ENCODE measurements around the gene SART3.
"Not testable (repeated sequence)": the region's sequence is repeated elsewhere in the genome, so short reads cannot be mapped to it uniquely, and the experiment has no call there.

The SART3 gene

GRCh38 chr12:108519558-108519957, 41.4 kb downstream of the SART3 start:
- no peak for DNase-seq

DNA sequence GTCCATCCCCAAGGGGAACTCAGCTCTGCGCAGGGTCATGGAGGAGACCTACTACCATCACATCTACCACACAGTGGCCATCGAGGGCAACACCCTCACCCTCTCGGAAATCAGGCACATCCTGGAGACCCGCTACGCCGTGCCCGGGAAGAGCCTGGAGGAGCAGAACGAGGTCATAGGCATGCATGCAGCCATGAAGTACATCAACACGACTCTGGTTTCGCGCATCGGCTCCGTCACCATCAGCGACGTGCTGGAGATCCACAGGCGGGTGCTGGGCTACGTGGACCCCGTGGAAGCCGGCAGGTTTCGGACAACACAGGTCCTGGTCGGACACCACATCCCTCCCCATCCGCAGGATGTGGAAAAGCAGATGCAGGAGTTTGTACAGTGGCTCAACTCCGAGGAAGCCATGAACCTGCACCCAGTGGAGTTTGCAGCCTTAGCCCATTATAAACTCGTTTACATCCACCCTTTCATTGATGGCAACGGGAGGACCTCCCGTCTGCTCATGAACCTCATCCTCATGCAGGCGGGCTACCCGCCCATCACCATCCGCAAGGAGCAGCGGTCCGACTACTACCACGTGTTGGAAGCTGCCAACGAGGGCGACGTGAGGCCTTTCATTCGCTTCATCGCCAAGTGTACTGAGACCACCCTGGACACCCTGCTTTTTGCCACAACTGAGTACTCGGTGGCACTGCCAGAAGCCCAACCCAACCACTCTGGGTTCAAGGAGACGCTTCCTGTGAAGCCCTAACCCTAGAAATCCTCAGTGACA, 42.1 kb downstream of the SART3 start:
- no peak for DNase-seq

GRCh38 chr12:108518101-108518715, 42.8 kb downstream of the SART3 start:
- no peak for DNase-seq

DNA sequence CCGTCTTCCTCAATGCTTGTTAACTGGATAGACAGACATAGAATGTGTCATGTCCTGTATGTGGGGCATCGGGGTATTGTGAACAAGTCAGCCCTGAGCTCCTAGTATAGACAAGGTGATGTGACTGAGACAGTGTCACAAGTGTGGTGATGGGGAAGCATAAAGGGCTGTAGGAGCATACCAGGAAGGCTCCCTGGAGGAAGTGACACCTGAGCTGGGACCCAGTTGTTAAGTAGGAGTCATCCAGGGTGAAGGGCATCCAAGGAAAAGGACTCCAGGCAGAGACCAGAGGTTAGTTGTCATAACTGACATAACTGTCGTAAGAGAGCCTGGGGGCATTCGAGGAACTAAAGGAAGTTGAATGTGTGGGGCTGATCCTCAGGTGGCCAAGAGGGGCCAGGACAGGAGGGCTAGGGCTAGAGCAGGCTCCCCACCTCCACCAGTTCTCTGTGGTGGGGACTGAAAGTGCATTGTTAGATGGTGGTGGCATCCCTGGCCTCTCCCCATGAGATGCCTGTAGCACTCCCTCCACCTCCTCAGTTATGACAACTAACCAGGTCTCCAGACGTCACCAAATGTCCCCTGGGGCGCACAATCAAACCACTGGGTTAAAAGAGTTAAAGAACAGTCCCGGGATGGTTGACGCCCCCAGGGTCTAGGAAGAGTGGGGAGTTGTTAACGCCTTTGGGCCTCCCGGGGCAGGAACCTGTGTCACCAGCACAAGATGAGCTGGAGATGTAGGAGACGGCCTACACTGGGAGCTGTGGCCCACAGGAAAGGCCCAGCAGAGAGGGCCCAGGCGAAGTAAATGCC, 43.5 kb downstream of the SART3 start:
- DNase-seq: no peak

DNA sequence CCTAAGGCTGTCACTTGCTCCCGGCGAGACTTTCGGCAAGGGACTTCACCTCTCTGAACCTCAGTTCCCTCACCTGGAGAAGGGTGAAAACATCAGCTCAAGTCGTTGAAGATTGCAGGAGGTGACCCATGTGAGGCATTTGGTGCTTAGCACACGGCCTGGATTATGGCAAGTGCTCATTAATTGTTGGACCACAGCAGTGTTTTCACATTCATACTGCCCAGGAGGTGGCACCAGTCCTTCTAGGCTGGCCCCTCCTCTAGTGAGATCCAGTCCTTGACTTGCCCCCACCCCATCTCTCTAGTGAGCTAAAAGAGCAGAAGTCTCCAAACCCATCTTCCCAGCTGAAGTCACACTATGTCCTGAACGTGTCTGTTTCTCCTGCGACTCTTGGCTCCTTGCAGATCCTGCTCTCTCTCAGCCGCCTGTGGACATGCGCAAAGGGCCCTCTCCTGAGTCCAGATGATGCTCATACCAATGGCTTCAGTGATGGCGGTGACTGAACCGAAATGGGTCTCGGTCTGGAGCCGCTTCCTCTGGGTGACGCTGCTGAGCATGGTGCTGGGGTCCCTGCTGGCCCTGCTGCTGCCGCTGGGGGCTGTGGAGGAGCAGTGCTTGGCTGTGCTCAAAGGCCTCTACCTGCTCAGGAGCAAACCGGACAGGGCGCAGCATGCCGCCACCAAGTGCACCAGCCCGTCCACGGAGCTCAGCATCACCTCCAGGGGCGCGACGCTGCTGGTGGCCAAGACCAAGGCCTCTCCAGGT, 44.3 kb downstream of the SART3 start:
- no peak for DNase-seq

DNA sequence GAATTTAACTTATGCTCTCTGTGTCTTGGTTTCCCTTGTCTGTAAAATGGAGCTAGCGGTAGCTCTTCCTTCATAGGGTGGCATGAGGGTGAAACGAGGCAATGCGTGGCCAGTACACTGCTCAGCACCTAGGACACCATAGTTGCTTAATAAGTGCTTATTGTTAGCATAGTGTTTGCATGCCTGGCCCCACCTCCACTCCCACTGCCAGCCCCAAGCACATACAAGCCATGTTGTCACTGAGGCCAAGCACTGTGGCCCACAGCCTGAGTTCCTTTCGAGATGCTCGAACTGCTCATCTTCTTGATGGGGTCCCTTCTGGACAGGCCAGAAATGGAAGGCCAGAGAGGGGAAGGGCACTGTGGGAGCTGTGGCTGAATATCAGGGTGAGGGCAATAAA, 45.1 kb downstream of the SART3 start:
- no peak for DNase-seq

DNA sequence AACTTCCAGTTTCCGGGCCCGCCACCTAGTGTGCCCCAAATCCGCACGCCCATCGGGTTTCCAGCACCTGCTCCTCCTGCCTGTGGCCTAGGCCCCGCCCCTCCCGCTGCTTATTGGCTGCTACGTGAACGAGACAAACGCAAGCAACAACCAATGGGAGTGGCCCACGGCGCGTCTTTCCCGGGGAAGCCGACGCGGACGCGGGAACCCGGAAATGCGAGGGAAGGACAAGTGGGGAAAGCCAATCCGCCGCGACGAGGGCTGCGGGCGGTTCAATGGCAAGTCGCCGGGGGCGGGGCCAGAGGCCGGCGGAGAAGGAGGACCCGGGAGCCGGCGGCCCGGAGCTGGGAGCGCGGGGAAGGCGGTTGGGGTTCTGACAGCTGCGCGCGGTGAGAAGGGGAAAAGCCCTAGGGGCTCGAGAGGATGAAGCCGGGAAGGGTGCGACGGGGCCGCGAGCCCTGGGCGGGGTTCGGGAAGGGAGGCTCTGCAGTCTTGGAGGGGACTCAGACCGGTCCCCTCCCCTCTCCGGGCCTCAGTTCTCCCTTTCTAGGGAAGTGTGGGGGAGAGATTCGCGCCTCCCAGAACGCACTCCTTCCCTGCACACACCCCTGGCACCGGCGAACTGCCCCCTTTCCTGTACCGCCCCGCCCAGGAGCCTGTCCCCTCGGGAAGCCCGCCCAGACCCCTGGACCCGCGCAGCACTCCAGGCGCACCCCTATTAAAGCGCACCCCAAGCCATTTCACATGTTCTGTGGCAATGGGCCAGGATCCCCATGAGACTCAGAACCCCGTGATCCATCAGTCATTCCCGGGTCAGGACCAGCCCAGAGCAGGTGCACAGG, 45.8 kb downstream of the SART3 start, which contains the start of gene FICD:
FICD (plus strand) TSS at position 305 of the 842 bp plus-strand sequence. CDS start 1,696 bp downstream, outside the sequence.
- peak; percentile 100 for DNase-seq

- no peak for DNase-seq
Observed at GRCh38 chr12:108514468-108514972, 46.5 kb downstream of the SART3 start.

DNA sequence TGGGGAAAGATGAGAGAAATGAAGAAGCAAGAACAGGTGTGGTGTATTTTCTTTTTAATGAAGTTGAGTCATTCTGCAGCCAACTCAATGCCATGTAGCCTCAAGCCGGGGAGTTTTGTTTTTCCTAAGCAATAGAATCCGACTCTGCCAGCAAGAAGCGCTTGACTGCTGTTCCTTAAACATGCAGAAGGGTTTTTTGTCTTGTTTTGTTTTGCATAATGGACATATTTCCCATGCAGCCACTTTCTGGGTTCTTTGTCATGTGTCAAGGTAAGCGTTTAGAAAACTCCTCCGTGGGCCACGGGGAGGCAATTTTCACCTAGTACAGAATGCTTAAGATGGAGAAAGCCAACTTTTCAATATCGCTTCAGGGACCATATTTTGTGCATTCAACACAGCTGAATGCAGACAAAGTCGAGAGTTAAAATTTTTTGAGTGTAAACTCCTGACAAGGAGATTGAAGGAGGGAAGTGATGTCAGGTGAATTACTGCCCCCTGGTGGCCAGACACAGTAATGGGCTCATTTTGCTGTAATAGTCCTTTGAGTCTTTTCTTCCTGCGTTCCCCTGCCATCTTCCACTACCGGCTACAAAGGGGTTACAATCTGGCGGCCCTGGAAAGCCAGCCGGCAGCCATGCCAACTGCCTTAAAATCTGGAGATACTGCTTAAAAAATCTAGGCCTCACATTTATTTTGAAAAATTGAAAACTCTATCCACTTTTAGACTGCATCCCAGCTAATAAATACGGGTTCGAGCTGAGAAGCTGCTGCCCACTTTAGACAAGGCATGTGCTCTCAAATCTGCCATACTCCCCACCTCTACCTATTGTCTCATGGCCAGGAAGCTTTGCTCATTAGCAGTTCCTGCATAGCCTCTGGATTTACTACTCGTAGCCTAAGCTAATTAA, 49.1 kb downstream of the SART3 start:
- peak; percentile 80 to 84 for DNase-seq

GRCh38 chr12:108510836-108511235, 50.1 kb downstream of the SART3 start:
- no peak for DNase-seq

DNA sequence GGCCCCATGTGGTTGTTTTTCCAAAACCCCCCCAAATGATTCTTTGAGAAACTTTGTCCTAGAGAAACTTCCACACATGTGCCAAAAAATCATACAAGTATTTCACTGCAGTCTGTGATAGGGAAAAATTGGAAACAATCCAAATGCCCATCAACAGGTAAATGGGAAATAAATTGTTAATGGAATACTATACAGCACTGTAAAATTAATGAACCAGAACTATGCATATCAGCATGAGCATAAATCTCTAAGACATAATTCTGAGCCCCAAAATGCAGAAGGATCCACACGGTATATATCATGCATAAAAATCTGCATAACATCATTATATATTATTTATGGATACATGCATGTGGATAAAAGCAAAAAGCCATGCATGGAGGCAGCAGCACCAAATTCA, 51.2 kb downstream of the SART3 start:
- DNase-seq: no peak

DNA sequence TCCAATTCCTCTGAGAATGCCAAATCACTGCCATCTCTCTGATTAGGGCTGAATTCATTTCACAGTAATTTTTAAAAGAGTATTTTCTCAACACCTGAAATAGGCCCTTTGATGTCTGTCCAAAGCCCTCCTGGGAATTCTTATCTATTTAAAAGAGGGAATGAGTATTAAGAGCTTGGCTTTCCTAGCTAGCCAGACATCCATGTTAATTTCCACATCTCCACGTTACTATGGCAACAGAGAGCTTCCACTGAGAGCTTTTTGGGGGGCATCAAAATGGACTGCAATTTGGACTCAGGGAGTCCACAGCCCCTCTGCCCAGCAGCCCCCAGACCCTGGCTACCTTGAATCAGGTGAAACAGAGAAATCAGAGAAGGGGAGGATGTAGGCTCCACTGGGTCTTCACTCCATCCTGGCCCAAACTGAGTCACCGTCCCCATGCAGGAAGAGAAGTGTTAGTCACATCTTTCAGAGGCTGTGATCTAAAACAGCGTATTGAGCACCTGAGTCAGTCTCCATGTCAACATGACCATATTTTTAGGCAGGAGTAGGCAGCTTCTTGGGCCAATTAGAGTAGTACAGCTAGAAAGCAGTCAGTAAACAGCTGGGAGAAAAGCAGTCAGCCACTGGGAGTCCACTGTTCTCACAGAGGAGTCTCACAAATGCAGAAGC, 52.9 kb downstream of the SART3 start:
- no peak for DNase-seq

GRCh38 chr12:108505129-108505528, 55.8 kb downstream of the SART3 start:
- DNase-seq: no peak

- no peak for DNase-seq
Observed at GRCh38 chr12:108502922-108503321, 58.1 kb downstream of the SART3 start.

DNA sequence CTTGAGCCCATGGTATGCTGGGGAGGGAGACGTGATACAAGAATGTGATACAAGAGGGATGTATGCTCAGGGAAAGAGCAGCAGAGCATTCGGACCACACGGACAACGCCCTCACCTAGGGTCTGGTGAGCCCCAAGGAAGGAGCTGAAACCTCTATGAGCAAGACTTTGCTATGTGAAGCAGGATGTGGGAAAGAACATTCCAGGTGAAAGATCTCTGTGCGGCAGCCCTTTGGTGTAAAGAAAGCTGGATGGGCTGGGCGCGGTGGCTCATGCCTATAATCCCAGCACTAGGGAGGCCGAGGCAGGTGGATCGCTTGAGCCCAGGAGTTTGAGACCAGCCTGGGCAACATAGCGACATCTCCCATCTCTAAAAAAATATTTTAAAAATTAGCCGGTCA, 62.8 kb downstream of the SART3 start:
- DNase-seq: no peak

GRCh38 chr12:108495823-108496579, 65.0 kb downstream of the SART3 start:
- DNase-seq: no peak

DNA sequence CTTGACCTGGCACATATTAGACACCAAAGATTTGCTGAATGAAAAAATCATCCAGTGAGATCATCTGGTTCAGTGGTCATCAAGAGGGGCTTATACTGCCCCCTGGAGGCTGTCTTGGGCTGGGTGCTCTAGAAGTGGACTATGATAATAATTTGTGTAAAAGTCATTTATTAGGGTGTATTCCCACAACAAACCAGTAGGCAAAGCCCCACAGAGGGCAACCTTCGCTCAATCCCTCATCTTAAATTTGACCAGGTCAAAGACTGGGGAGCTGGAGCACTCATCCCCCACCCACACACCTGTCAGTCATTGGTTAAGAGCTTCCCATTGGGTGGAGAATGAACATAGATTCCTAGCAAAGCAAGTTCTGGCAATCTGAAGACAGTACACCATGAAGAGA, 65.9 kb downstream of the SART3 start:
- DNase-seq: peak; percentile 23 to 49

- DNase-seq: no peak
Observed at GRCh38 chr12:108491256-108491655, 69.7 kb downstream of the SART3 start.

DNA sequence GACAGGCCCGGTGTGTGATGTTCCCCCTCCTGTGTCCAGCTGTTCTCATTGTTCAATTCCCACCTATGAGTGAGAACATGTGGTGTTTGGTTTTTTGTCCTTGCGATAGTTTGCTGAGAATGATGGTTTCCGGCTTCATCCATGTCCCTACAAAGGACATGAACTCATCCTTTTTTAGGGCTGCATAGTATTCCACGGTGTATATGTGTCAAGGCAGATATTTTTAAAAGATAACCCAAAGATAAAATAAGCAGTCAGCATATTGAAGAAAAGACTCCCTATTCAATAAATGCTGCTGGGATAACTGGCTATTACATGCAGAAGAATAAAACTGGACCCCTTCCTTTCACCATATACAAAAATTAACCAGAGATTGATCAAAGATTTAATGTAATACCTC, 73.9 kb downstream of the SART3 start:
- not testable (repeated sequence) for DNase-seq

Data from stimulated activated CD4-positive, alpha-beta T cell treated with anti-CD3 and anti-CD28 coated beads, Interleukin-2, amount 100 ng/mL, for 24 hours (primary cell).